Ishikawa (cell line): Measurements from ENCODE around the gene QTRT2.

Experiments used
- EGR1 ChIP-seq: IDR thresholded peaks from 2 replicates; pipeline ENCODE4 v1.6.1; 2012
- EP300 ChIP-seq: IDR thresholded peaks from 2 replicates; pipeline ENCODE4 v1.6.1; 2012; ENCODE audit warnings: borderline replicate concordance
- MAX ChIP-seq: IDR thresholded peaks from 2 replicates; pipeline ENCODE4 v1.6.1; 2012

- TF ChIP-seq EP300 (no peak), EGR1 (no peak), MAX (no peak)
Measured at GRCh38 chr3:114128231-114128630, 71.7 kb downstream of the QTRT2 start.
